Activated naive CD4-positive, alpha-beta T cell treated with anti-CD3 and anti-CD28 coated beads, Interleukin-2, amount 50 U/mL, for 24 hours (primary cell): ENCODE data around the gene PADI1.

Experiments
- H3K27ac Mint-ChIP-seq: one replicate; pipeline ENCODE4 v1.8.0; 2021; ENCODE audit warnings: mild to moderate bottlenecking, mixed read lengths
- H3K27me3 Mint-ChIP-seq: one replicate; pipeline ENCODE4 v1.8.0; 2021; ENCODE audit warnings: mixed read lengths
- H3K36me3 Mint-ChIP-seq: one replicate; pipeline ENCODE4 v1.8.0; 2021; ENCODE audit warnings: mixed read lengths
- H3K4me1 Mint-ChIP-seq: one replicate; pipeline ENCODE4 v1.8.0; 2021; ENCODE audit warnings: mixed read lengths
- H3K4me3 Mint-ChIP-seq: one replicate; pipeline ENCODE4 v1.8.0; 2021; ENCODE audit warnings: mild to moderate bottlenecking, mixed read lengths
- H3K9me3 Mint-ChIP-seq: one replicate; pipeline ENCODE4 v1.8.0; 2021; ENCODE audit warnings: mixed read lengths

Gene PADI1

GRCh38 chr1:17274186-17275170 is 69.5 kb downstream of the PADI1 start:
- no peaks in the 10 kb centered on the region for H3K4me1 Mint-ChIP-seq

GRCh38 chr1:17276568-17276967 is 71.6 kb downstream of the PADI1 start:
- no peak overlapping the region for H3K4me3 Mint-ChIP-seq
- H3K27me3 Mint-ChIP-seq = peaks cover 4% of the 10 kb centered on the region
- H3K36me3 Mint-ChIP-seq = no peaks in the 10 kb centered on the region
- no peaks in the 10 kb centered on the region for H3K9me3 Mint-ChIP-seq
- H3K27ac Mint-ChIP-seq = no peak overlapping the region
- H3K4me1 Mint-ChIP-seq = no peaks in the 10 kb centered on the region

More at GRCh38 chr1:17274186-17275170, 69.5 kb downstream of the PADI1 start:
- Mint-ChIP-seq H3K27me3 (peaks cover 4% of the 10 kb centered on the region), H3K9me3 (no peaks in the 10 kb centered on the region), H3K36me3 (no peaks in the 10 kb centered on the region), H3K27ac (no peak overlapping the region), H3K4me3 (no peak overlapping the region)

GRCh38 chr1:17277511-17278159 is 72.7 kb downstream of the PADI1 start:
- H3K27ac Mint-ChIP-seq = no peak overlapping the region
- no peaks in the 10 kb centered on the region for H3K36me3 Mint-ChIP-seq
- H3K9me3 Mint-ChIP-seq = no peaks in the 10 kb centered on the region
- H3K4me3 Mint-ChIP-seq = no peak overlapping the region
- peaks cover 7% of the 10 kb centered on the region for H3K27me3 Mint-ChIP-seq
- no peaks in the 10 kb centered on the region for H3K4me1 Mint-ChIP-seq

- no peak overlapping the region for H3K27ac Mint-ChIP-seq
- H3K9me3 Mint-ChIP-seq = no peaks in the 10 kb centered on the region
- peaks cover 9% of the 10 kb centered on the region for H3K27me3 Mint-ChIP-seq
- H3K4me1 Mint-ChIP-seq = no peaks in the 10 kb centered on the region
- no peaks in the 10 kb centered on the region for H3K36me3 Mint-ChIP-seq
- H3K4me3 Mint-ChIP-seq = no peak overlapping the region
These were observed 74.3 kb downstream of the PADI1 start for GRCh38 chr1:17278996-17279830.

- Mint-ChIP-seq H3K4me1 (no peaks in the 10 kb centered on the region), H3K9me3 (no peaks in the 10 kb centered on the region), H3K36me3 (no peaks in the 10 kb centered on the region), H3K27me3 (peaks cover 8% of the 10 kb centered on the region), H3K27ac (no peak overlapping the region), H3K4me3 (no peak overlapping the region)
These were observed 75.5 kb downstream of the PADI1 start for GRCh38 chr1:17280436-17280835.

- H3K4me3 Mint-ChIP-seq = no peak overlapping the region
- peaks cover 6% of the 10 kb centered on the region for H3K27me3 Mint-ChIP-seq
- no peaks in the 10 kb centered on the region for H3K4me1 Mint-ChIP-seq
- no peaks in the 10 kb centered on the region for H3K36me3 Mint-ChIP-seq
- no peak overlapping the region for H3K27ac Mint-ChIP-seq
- H3K9me3 Mint-ChIP-seq = no peaks in the 10 kb centered on the region
These were observed 76.0 kb downstream of the PADI1 start for GRCh38 chr1:17280894-17281293.

GRCh38 chr1:17281775-17282181 is 76.8 kb downstream of the PADI1 start:
- peaks cover 6% of the 10 kb centered on the region for H3K27me3 Mint-ChIP-seq
- H3K9me3 Mint-ChIP-seq = no peaks in the 10 kb centered on the region
- no peak overlapping the region for H3K27ac Mint-ChIP-seq
- H3K4me3 Mint-ChIP-seq = no peak overlapping the region
- no peaks in the 10 kb centered on the region for H3K36me3 Mint-ChIP-seq
- no peaks in the 10 kb centered on the region for H3K4me1 Mint-ChIP-seq

GRCh38 chr1:17282836-17283235 is 77.9 kb downstream of the PADI1 start:
- Mint-ChIP-seq H3K36me3 (no peaks in the 10 kb centered on the region), H3K27ac (no peak overlapping the region), H3K4me1 (no peaks in the 10 kb centered on the region)

GRCh38 chr1:17286646-17287045 is 81.7 kb downstream of the PADI1 start:
- no peaks in the 10 kb centered on the region for H3K4me1 Mint-ChIP-seq
- H3K27me3 Mint-ChIP-seq = peaks cover 8% of the 10 kb centered on the region
- H3K36me3 Mint-ChIP-seq = no peaks in the 10 kb centered on the region
- no peak overlapping the region for H3K4me3 Mint-ChIP-seq
- H3K27ac Mint-ChIP-seq = no peak overlapping the region
- no peaks in the 10 kb centered on the region for H3K9me3 Mint-ChIP-seq

More at GRCh38 chr1:17282836-17283235, 77.9 kb downstream of the PADI1 start:
- H3K27me3 Mint-ChIP-seq = peaks cover 6% of the 10 kb centered on the region
- H3K9me3 Mint-ChIP-seq = no peaks in the 10 kb centered on the region
- no peak overlapping the region for H3K4me3 Mint-ChIP-seq

- Mint-ChIP-seq H3K27ac (no peak overlapping the region), H3K4me3 (no peak overlapping the region), H3K4me1 (no peaks in the 10 kb centered on the region), H3K9me3 (no peaks in the 10 kb centered on the region), H3K27me3 (peaks cover 5% of the 10 kb centered on the region), H3K36me3 (no peaks in the 10 kb centered on the region)
These were observed 82.3 kb downstream of the PADI1 start for GRCh38 chr1:17287130-17287776.

GRCh38 chr1:17289721-17290120 is 84.8 kb downstream of the PADI1 start:
- no peak overlapping the region for H3K4me3 Mint-ChIP-seq
- H3K36me3 Mint-ChIP-seq = no peaks in the 10 kb centered on the region
- H3K9me3 Mint-ChIP-seq = no peaks in the 10 kb centered on the region
- H3K27ac Mint-ChIP-seq = no peak overlapping the region
- H3K27me3 Mint-ChIP-seq = peaks cover 7% of the 10 kb centered on the region
- no peaks in the 10 kb centered on the region for H3K4me1 Mint-ChIP-seq

GRCh38 chr1:17290553-17290952 is 85.6 kb downstream of the PADI1 start:
- H3K9me3 Mint-ChIP-seq = no peaks in the 10 kb centered on the region
- no peak overlapping the region for H3K4me3 Mint-ChIP-seq
- no peaks in the 10 kb centered on the region for H3K36me3 Mint-ChIP-seq
- peaks cover 7% of the 10 kb centered on the region for H3K27me3 Mint-ChIP-seq
- H3K27ac Mint-ChIP-seq = no peak overlapping the region
- H3K4me1 Mint-ChIP-seq = no peaks in the 10 kb centered on the region

- no peaks in the 10 kb centered on the region for H3K9me3 Mint-ChIP-seq
- H3K27me3 Mint-ChIP-seq = peaks cover 7% of the 10 kb centered on the region
- no peaks in the 10 kb centered on the region for H3K4me1 Mint-ChIP-seq
- no peaks in the 10 kb centered on the region for H3K36me3 Mint-ChIP-seq
- no peak overlapping the region for H3K27ac Mint-ChIP-seq
- no peak overlapping the region for H3K4me3 Mint-ChIP-seq
These were observed 87.6 kb downstream of the PADI1 start for GRCh38 chr1:17292299-17293160.

- H3K4me1 Mint-ChIP-seq = no peaks in the 10 kb centered on the region
These were observed 88.9 kb downstream of the PADI1 start for GRCh38 chr1:17293681-17294425.

More at GRCh38 chr1:17293681-17294425, 88.9 kb downstream of the PADI1 start:
- Mint-ChIP-seq H3K9me3 (no peaks in the 10 kb centered on the region), H3K36me3 (no peaks in the 10 kb centered on the region), H3K4me3 (no peak overlapping the region), H3K27me3 (peaks cover 9% of the 10 kb centered on the region), H3K27ac (no peak overlapping the region)
